Right atrium auricular region (tissue), 2 donors: ENCODE data around the gene TMEM132A. TPM values are rescaled to one million over a fixed set of nuclear protein-coding genes. Genes with fewer than 3 reads are reported as not detected.

ENCODE experiments used
- DNase-seq: peaks from one replicate; pipeline ENCODE4 v3.0.0-alpha.2; 2019; ENCODE audit warnings: low spot score
- H3K27ac ChIP-seq, 2 donors: fragments of 200-600 bp; sonication (generic); 1 replicate in 1 of 2; 2 replicates in 1 of 2; pipeline ENCODE4 v1.5.1; 2016 to 2019
- H3K27me3 ChIP-seq, 2 donors: fragments of 200-600 bp; sonication (generic); one replicate each; pipeline versions ENCODE4 v1.5.1 to v1.6.0; 2017 to 2019
- H3K36me3 ChIP-seq: fragments of 200-600 bp; sonication (generic); one replicate; pipeline ENCODE4 v1.5.1; 2016
- H3K4me1 ChIP-seq, 2 donors: fragments of 200-600 bp; sonication (generic); one replicate each; pipeline versions ENCODE4 v1.5.1 to v1.6.0; 2017 to 2019
- H3K4me3 ChIP-seq, 2 donors: fragments of 200-600 bp; sonication (generic); 1 replicate in 1 of 2; 2 replicates in 1 of 2; pipeline ENCODE4 v1.5.1; 2017 to 2019; ENCODE audit warnings: mild to moderate bottlenecking in 1 of 2, moderate library complexity in 1 of 2
- H3K9me3 ChIP-seq, 2 donors: fragments of 200-600 bp; sonication (generic); one replicate each; pipeline ENCODE4 v1.5.1; 2019
- CTCF ChIP-seq, 2 donors: fragments of 200-600 bp; sonication (generic); IDR thresholded peaks; one replicate each; pipeline ENCODE4 v1.5.1; 2019; ENCODE audit warnings: antibody characterized with exemption in 2 of 2
- total RNA-seq, 2 donors: library from RNA; depleted of rRNA; stranded (reverse); fragments of >200 nt; gene quantifications; one replicate each; pipeline ENCODE4 v1.1.0, GENCODE V29; 2016

The TMEM132A gene
- total RNA-seq, 2 donors from 2014 or later, result 7.5 to 8.4 TPM

GRCh38 chr11:60916669-60917206, 7.5 kb upstream of the TMEM132A start:
- H3K27ac ChIP-seq, result no peak overlapping the region
- H3K27me3 ChIP-seq, result no peaks in the 10 kb centered on the region
- peaks cover 0 to 64% of the 10 kb centered on the region in 2 donors for H3K4me1 ChIP-seq
- no peak for TF ChIP-seq CTCF (IDR thresholded peaks at IDR 0.05)
- H3K36me3 ChIP-seq, result peaks cover 24% of the 10 kb centered on the region
- H3K4me3 ChIP-seq, result no peak overlapping the region
- DNase-seq, result no peak
- H3K9me3 ChIP-seq, result no peaks in the 10 kb centered on the region

DNA sequence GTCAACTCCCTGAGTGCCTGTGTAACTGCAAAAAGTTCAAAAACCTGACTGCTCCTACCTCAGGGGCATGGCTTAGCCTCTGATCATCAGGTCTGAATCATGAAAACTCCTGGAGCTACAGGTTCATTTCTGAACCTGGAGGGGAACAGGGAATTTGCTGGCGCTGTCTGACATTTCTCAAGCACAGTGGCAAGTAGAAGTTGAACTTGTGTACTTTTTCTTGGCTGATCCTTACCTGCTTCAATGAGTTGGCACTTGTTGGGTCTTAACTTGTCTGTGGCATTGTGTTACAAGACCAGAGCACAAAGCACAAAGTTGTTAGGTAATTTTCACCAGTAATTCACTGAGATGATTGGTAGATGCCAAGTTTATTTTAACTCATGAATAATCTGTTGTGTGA, 7.0 kb upstream of the TMEM132A start:
- DNase-seq, result no peak
- Histone ChIP-seq H3K9me3 (no peaks in the 10 kb centered on the region), H3K36me3 (peaks cover 29% of the 10 kb centered on the region), H3K4me3 (no peak overlapping the region), H3K4me1 (peaks cover 0 to 64% of the 10 kb centered on the region in 2 donors), H3K27ac (no peak overlapping the region), H3K27me3 (no peaks in the 10 kb centered on the region)
- no peak for TF ChIP-seq CTCF (IDR thresholded peaks at IDR 0.05)

GRCh38 chr11:60918251-60918938, 5.9 kb upstream of the TMEM132A start:
- Histone ChIP-seq H3K27ac (no peak overlapping the region), H3K36me3 (peaks cover 38% of the 10 kb centered on the region), H3K4me3 (no peak overlapping the region), H3K9me3 (no peaks in the 10 kb centered on the region), H3K4me1 (peaks cover 0 to 54% of the 10 kb centered on the region in 2 donors), H3K27me3 (no peaks in the 10 kb centered on the region)
- DNase-seq, result no peak
- no peak for TF ChIP-seq CTCF (IDR thresholded peaks at IDR 0.05)

- no peak for DNase-seq
- Histone ChIP-seq H3K36me3 (peaks cover 38% of the 10 kb centered on the region), H3K27ac (no peak overlapping the region), H3K9me3 (no peaks in the 10 kb centered on the region), H3K4me3 (no peak overlapping the region), H3K27me3 (no peaks in the 10 kb centered on the region), H3K4me1 (peaks cover 0 to 57% of the 10 kb centered on the region in 2 donors)
- TF ChIP-seq CTCF (IDR thresholded peaks at IDR 0.05), result no peak
These were observed 5.4 kb upstream of the TMEM132A start for GRCh38 chr11:60918939-60919265.

DNA sequence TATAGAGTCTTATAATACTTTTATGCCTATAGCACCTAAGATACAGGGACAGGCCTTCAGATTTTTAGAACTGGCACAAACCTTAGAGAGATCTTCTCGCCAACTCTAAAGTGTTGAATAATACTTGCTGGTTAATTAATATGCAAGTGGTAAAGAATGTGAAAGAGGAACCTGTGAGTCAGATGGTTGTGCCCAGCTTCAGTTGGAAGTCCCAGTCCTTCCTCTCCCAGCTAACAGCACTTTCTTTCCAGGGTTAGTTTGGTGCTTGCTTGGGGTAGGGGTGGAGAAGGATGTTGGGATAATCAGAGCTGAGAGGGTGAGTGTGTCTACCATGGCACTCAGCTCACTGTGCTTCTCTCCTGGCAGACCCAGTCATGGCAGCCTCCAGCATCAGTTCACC, 4.9 kb upstream of the TMEM132A start:
- Histone ChIP-seq H3K9me3 (no peaks in the 10 kb centered on the region), H3K4me3 (no peak overlapping the region), H3K27me3 (no peaks in the 10 kb centered on the region), H3K27ac (no peak overlapping the region), H3K4me1 (peaks cover 0 to 60% of the 10 kb centered on the region in 2 donors), H3K36me3 (peaks cover 38% of the 10 kb centered on the region)
- no peak for TF ChIP-seq CTCF (IDR thresholded peaks at IDR 0.05)
- no peak for DNase-seq

- no peak overlapping the region for H3K27ac ChIP-seq
- peaks cover 0 to 3% of the 10 kb centered on the region in 2 donors for H3K27me3 ChIP-seq
- peaks cover 0 to 64% of the 10 kb centered on the region in 2 donors for H3K4me1 ChIP-seq
- TF ChIP-seq CTCF (IDR thresholded peaks at IDR 0.05), result no peak
- no peak overlapping the region for H3K4me3 ChIP-seq
- no peaks in the 10 kb centered on the region for H3K9me3 ChIP-seq
- no peak for DNase-seq
- peaks cover 38% of the 10 kb centered on the region for H3K36me3 ChIP-seq
These were observed 4.3 kb upstream of the TMEM132A start for GRCh38 chr11:60919956-60920355.
